Liver (tissue), 9 donors: ENCODE results near the gene NCOR2. TPM values are rescaled to one million over a fixed set of nuclear protein-coding genes. Genes with fewer than 3 reads are reported as not detected.

Source experiments
- DNase-seq: peaks from one replicate; pipeline ENCODE4 v3.0.0-alpha.2; 2017; ENCODE audit warnings: low spot score
- H3K27ac ChIP-seq, 2 donors: one replicate each; pipeline ENCODE4 v1.7.0; 2013; ENCODE audit warnings: inconsistent platforms in 2 of 2, low read length in 2 of 2, control low read depth in 1 of 2, low read depth in 1 of 2, mild to moderate bottlenecking in 1 of 2
- H3K27me3 ChIP-seq, 4 donors: one replicate each; pipeline versions ENCODE4 v1.6.1 to v1.7.0; 2013; ENCODE audit warnings: low read length in 3 of 4, inconsistent platforms in 1 of 4, mild to moderate bottlenecking in 1 of 4, moderate library complexity in 1 of 4; ENCODE audit not compliant: control insufficient read depth in 4 of 4, insufficient read depth in 4 of 4
- H3K36me3 ChIP-seq, 4 donors: one replicate each; pipeline versions ENCODE4 v1.6.1 to v1.7.0; 2013; ENCODE audit warnings: low read length in 3 of 4, mild to moderate bottlenecking in 3 of 4, low read depth in 1 of 4, moderate library complexity in 1 of 4; ENCODE audit not compliant: control insufficient read depth in 4 of 4, insufficient read depth in 3 of 4
- H3K4me1 ChIP-seq, 4 donors: one replicate each; pipeline versions ENCODE4 v1.6.1 to v1.7.0; 2013; ENCODE audit warnings: low read length in 3 of 4, mild to moderate bottlenecking in 3 of 4, moderate library complexity in 1 of 4; ENCODE audit not compliant: control insufficient read depth in 4 of 4, insufficient read depth in 4 of 4
- H3K4me3 ChIP-seq, 3 donors: one replicate each; pipeline versions ENCODE4 v1.6.1 to v1.7.0; 2013; ENCODE audit warnings: low read length in 3 of 3, control low read depth in 1 of 3, low read depth in 1 of 3, mild to moderate bottlenecking in 1 of 3
- H3K9ac ChIP-seq, 2 donors: one replicate each; pipeline ENCODE4 v1.7.0; 2013; ENCODE audit warnings: low read length in 2 of 2, mild to moderate bottlenecking in 2 of 2, moderate library complexity in 2 of 2, control low read depth in 1 of 2, low read depth in 1 of 2
- H3K9me3 ChIP-seq, 4 donors: one replicate each; pipeline versions ENCODE4 v1.6.1 to v1.7.0; 2013; ENCODE audit warnings: low read length in 3 of 4; ENCODE audit not compliant: control insufficient read depth in 4 of 4
- CTCF ChIP-seq: fragments of 150-350 bp; IDR thresholded peaks from 2 replicates; pipeline ENCODE4 v1.5.1; 2017; ENCODE audit warnings: improper control_type of control experiment, low read depth, low read length; ENCODE audit not compliant: missing input control
- EGR1 ChIP-seq, 2 donors: IDR thresholded peaks; 2 replicates each; pipeline ENCODE4 v1.6.1; 2016 to 2018; ENCODE audit warnings: antibody characterized with exemption in 2 of 2, low read depth in 2 of 2
- FOXA1 ChIP-seq: IDR thresholded peaks from 2 replicates; pipeline ENCODE4 v1.6.1; 2016; ENCODE audit warnings: antibody characterized with exemption
- FOXA2 ChIP-seq: IDR thresholded peaks from 2 replicates; pipeline ENCODE4 v1.6.1; 2016; ENCODE audit warnings: antibody characterized with exemption
- GABPA ChIP-seq, 2 donors: IDR thresholded peaks in 1 of 2; conservative IDR thresholded peaks in 1 of 2; 2 replicates each; pipeline ENCODE4 v1.6.1; 2016; ENCODE audit warnings: antibody characterized with exemption in 2 of 2, mild to moderate bottlenecking in 1 of 2, moderate library complexity in 1 of 2
- HNF4A ChIP-seq, 2 donors: conservative IDR thresholded peaks; 2 replicates each; pipeline ENCODE4 v1.6.1; 2016; ENCODE audit warnings: antibody characterized with exemption in 2 of 2, mild to moderate bottlenecking in 2 of 2
- HNF4G ChIP-seq: IDR thresholded peaks from 2 replicates; pipeline ENCODE4 v1.6.1; 2016; ENCODE audit warnings: antibody characterized with exemption
- JUND ChIP-seq, 2 donors: IDR thresholded peaks; 2 replicates each; pipeline ENCODE4 v1.6.1; 2016; ENCODE audit warnings: antibody characterized with exemption in 2 of 2
- NR2F2 ChIP-seq: IDR thresholded peaks from 2 replicates; pipeline ENCODE4 v1.6.1; 2016; ENCODE audit warnings: antibody characterized with exemption
- RAD21 ChIP-seq, 2 donors: IDR thresholded peaks; 2 replicates each; pipeline ENCODE4 v1.6.1; 2016; ENCODE audit warnings: antibody characterized with exemption in 2 of 2, mild to moderate bottlenecking in 2 of 2
- RXRA ChIP-seq, 2 donors: IDR thresholded peaks; 2 replicates each; pipeline ENCODE4 v1.6.1; 2017 to 2018; ENCODE audit warnings: antibody characterized with exemption in 2 of 2, mild to moderate bottlenecking in 1 of 2
- SP1 ChIP-seq: IDR thresholded peaks from 2 replicates; pipeline ENCODE4 v1.6.1; 2018; ENCODE audit warnings: antibody characterized with exemption, mild to moderate bottlenecking
- TAF1 ChIP-seq: conservative IDR thresholded peaks from 2 replicates; pipeline ENCODE4 v1.6.1; 2016; ENCODE audit warnings: antibody characterized with exemption, mild to moderate bottlenecking
- YY1 ChIP-seq: IDR thresholded peaks from 2 replicates; pipeline ENCODE4 v1.6.1; 2016; ENCODE audit warnings: antibody characterized with exemption, mild to moderate bottlenecking
- ZBTB33 ChIP-seq: IDR thresholded peaks from 2 replicates; pipeline ENCODE4 v1.6.1; 2016; ENCODE audit warnings: antibody characterized with exemption
- WGBS: extraction: QIAGEN DNeasy Blood & Tissue Kit; methylation state at CpG from one replicate; pipeline ENCODE4 v1.1.7; 2013; 5-methylcytosine and 5-hydroxymethylcytosine counted together
- polyA plus RNA-seq, 2 donors: library from polyadenylated mRNA; stranded (reverse) in 1 of 2; unstranded in 1 of 2; fragments of 200-250 nt in 1 of 2; fragments of >200 nt in 1 of 2; fragmentation: Nextera tagmentation in 1 of 2; extraction: Ambion mirVana in 1 of 2; gene quantifications; one replicate each; pipeline versions ENCODE4 v1.2.1 to v1.2.3, GENCODE V29; 2013 to 2015
- total RNA-seq, 2 donors: library from RNA; depleted of rRNA; stranded (reverse); fragments of >200 nt; gene quantifications; one replicate each; pipeline ENCODE4 v1.2.3, GENCODE V29; 2014
- TF ChIP-seq, protein P1 (sequence below): IDR thresholded peaks from 2 replicates; pipeline ENCODE4 v1.6.1; 2016; ENCODE audit warnings: antibody characterized with exemption, mild to moderate bottlenecking
- TF ChIP-seq, protein P2 (sequence below): IDR thresholded peaks from 2 replicates; pipeline ENCODE4 v1.6.1; 2016; ENCODE audit warnings: antibody characterized with exemption
- TF ChIP-seq, protein P3 (sequence below): IDR thresholded peaks from 2 replicates; pipeline ENCODE4 v1.6.1; 2016; ENCODE audit warnings: antibody characterized with exemption
- donor health status: healthy.
- donor health status: healthy.
- donor health status: healthy.
- donor health status: healthy.
- donor health status: healthy.

The NCOR2 gene
- total and polyA plus RNA-seq, 4 donors = 7.9 to 31.6 (median 18.1) TPM

DNA sequence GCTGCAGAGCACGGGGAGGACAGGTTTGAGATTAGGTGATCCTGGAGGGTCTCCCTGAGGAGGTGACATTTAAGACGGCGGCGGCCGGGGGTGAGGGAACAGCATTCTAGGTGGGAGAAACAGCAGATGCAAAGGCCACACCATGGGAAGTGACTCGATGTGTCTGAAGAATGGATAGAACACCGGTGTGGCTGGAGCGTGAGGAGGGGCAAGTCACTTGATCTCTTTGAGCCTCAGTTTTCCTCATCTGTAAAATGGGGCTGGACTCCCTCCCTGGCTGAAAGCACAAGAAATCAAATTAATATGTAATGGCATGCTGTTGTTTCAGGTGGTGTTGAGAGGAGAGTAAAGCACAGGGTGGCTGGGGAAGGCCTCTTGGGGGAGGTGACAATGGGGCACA, 10.0 kb upstream of the NCOR2 start:
- H3K4me3 ChIP-seq = no peak overlapping the region
- WGBS = 98% methylated on average over 8 of the region's 8 CpGs
- no peak overlapping the region for H3K27ac ChIP-seq
- no peak for TF ChIP-seq YY1
- no peak for TF ChIP-seq NR2F2
- no peak for TF ChIP-seq EGR1 (IDR thresholded peaks at IDR 0.05; ENCODE audit: low read depth in 2 of 2)
- no peak for TF ChIP-seq RAD21 (IDR thresholded peaks at IDR 0.05)
- TF ChIP-seq SP1 = no peak
- no peaks in the 10 kb centered on the region for H3K4me1 ChIP-seq
- H3K9ac ChIP-seq = no peak overlapping the region
- no peaks in the 10 kb centered on the region for H3K36me3 ChIP-seq
- DNase-seq = no peak
- H3K9me3 ChIP-seq = peaks cover 0 to 4% (median 0%) of the 10 kb centered on the region in 4 donors
- no peaks in the 10 kb centered on the region for H3K27me3 ChIP-seq

DNA sequence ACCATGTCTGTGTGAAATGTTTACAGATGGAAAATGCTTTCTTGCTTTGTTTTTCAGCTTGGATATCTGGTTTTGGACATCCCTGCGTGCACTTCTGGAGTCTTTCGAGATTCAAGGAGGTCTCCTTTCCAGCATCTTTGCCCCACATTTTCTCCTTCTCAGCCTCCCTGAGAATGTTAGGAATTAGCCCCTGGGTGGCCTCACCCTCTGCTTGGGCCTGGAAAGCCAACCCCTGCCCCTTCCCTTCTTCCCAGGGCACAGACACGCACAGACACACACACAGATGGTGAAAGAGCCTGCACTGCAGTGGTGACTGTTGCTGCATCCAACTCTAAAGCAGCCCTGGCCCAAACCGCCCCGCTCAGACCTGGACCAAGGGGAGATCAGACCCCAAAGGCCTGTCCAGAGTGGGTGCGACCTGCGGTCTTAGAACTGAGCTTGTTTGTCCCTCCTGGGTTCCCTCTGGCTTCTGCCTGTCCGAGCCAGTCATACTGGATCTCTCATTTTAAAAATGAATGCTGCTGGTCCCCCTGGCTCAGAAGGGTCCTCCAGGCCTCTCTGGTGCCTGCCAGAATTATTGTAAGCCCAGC, 8.7 kb upstream of the NCOR2 start:
- Histone ChIP-seq H3K36me3 (no peaks in the 10 kb centered on the region), H3K9ac (no peak overlapping the region), H3K27ac (no peak overlapping the region), H3K27me3 (no peaks in the 10 kb centered on the region), H3K4me1 (no peaks in the 10 kb centered on the region), H3K9me3 (peaks cover 0 to 4% (median 0%) of the 10 kb centered on the region in 4 donors), H3K4me3 (no peak overlapping the region)
- no peak for DNase-seq
- TF ChIP-seq GABPA (IDR thresholded peaks at IDR 0.05 in 1 of 2, conservative IDR thresholded peaks at IDR 0.05 in 1 of 2) (no peak), FOXA2 (no peak), SP1 (no peak), JUND (IDR thresholded peaks at IDR 0.05) (no peak), CTCF (no peak), ZBTB33 (no peak), RAD21 (IDR thresholded peaks at IDR 0.05) (no peak), HNF4A (conservative IDR thresholded peaks at IDR 0.05) (no peak), NR2F2 (no peak), FOXA1 (no peak), HNF4G (no peak), EGR1 (IDR thresholded peaks at IDR 0.05; ENCODE audit: low read depth in 2 of 2) (no peak), RXRA (IDR thresholded peaks at IDR 0.05) (no peak), TAF1 (no peak), YY1 (no peak)
- TF ChIP-seq, protein P1, sequence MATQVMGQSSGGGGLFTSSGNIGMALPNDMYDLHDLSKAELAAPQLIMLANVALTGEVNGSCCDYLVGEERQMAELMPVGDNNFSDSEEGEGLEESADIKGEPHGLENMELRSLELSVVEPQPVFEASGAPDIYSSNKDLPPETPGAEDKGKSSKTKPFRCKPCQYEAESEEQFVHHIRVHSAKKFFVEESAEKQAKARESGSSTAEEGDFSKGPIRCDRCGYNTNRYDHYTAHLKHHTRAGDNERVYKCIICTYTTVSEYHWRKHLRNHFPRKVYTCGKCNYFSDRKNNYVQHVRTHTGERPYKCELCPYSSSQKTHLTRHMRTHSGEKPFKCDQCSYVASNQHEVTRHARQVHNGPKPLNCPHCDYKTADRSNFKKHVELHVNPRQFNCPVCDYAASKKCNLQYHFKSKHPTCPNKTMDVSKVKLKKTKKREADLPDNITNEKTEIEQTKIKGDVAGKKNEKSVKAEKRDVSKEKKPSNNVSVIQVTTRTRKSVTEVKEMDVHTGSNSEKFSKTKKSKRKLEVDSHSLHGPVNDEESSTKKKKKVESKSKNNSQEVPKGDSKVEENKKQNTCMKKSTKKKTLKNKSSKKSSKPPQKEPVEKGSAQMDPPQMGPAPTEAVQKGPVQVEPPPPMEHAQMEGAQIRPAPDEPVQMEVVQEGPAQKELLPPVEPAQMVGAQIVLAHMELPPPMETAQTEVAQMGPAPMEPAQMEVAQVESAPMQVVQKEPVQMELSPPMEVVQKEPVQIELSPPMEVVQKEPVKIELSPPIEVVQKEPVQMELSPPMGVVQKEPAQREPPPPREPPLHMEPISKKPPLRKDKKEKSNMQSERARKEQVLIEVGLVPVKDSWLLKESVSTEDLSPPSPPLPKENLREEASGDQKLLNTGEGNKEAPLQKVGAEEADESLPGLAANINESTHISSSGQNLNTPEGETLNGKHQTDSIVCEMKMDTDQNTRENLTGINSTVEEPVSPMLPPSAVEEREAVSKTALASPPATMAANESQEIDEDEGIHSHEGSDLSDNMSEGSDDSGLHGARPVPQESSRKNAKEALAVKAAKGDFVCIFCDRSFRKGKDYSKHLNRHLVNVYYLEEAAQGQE = no peak
- TF ChIP-seq, protein P2, sequence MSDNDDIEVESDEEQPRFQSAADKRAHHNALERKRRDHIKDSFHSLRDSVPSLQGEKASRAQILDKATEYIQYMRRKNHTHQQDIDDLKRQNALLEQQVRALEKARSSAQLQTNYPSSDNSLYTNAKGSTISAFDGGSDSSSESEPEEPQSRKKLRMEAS = no peak
- TF ChIP-seq, protein P3, sequence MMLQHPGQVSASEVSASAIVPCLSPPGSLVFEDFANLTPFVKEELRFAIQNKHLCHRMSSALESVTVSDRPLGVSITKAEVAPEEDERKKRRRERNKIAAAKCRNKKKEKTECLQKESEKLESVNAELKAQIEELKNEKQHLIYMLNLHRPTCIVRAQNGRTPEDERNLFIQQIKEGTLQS = no peak
- WGBS = 97% methylated on average over 8 of the region's 8 CpGs
